Caki2 (cell line): Measurements from ENCODE around the gene LDB2. TPM values are rescaled to one million over a fixed set of nuclear protein-coding genes. Genes with fewer than 3 reads are reported as not detected.
A peak's percentile ranks its signal among the peaks of the same experiment; 100 is the strongest.
"Not testable (repeated sequence)": the region's sequence is repeated elsewhere in the genome, so short reads cannot be mapped to it uniquely, and the experiment has no call there.

Source experiments
- DNase-seq: peaks from one replicate; pipeline ENCODE4 v3.0.0-alpha.2; 2015; ENCODE audit warnings: low read depth
- in situ Hi-C: cut with HindIII; loops from 2 replicates; pipeline ENCODE4 v1.10.0; 2016; ENCODE audit warnings: low sequenced_read_pairs, low pct_unique_long_range_greater_than_20kb, mixed read lengths
- total RNA-seq: library from RNA; depleted of rRNA; stranded (reverse); fragments of >200 nt; shearing (Covaris generic); gene quantifications from 2 replicates; pipeline ENCODE4 v1.2.3, GENCODE V29; 2014; ENCODE audit warnings: low replicate concordance; rRNA removed

Gene LDB2
- not detected in 2 replicates for total RNA-seq

DNA sequence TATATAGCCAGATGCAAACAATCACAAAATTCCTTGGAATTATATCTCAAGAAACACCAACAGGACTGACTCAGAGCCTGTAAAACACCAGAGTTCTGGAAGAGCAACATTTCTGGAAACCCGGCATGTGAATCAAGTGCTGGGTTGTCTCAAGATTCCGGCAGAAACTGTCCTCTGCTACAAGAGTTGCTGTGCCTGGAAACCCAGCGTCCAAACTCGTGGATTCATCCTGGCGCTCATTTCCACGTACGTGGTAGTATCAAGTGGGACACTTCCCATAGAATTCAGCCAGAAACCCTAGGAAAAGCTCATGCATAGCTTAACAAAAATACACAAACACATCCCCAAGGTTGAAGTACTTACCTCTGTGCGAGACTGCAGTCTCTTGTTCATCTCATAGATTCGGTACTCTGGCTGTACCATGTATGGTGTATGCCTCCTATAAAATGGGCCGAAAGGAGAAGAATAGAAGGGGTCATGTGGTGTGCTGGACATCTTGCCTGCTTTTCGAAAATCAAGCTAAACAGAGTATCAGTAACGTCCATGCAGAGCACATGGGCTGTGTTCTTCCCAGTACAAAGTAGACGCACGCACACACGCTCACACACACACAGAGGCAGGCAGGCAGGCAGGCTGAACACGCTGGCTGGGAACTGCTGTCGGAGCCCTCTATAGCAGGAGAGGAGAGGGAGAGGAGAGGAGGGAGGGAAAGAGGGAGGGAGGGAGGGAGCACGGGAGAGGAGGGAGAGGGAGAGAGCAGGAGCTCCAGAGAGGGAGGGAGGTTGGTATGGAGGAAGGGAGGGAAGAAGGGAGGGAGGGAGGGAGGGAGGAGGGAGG is at the start of gene LDB2:
LDB2 (minus strand) TSS at position 655 of the 837 bp plus-strand sequence.
- in situ Hi-C loops, result no loop called here
- no peak for DNase-seq

DNA sequence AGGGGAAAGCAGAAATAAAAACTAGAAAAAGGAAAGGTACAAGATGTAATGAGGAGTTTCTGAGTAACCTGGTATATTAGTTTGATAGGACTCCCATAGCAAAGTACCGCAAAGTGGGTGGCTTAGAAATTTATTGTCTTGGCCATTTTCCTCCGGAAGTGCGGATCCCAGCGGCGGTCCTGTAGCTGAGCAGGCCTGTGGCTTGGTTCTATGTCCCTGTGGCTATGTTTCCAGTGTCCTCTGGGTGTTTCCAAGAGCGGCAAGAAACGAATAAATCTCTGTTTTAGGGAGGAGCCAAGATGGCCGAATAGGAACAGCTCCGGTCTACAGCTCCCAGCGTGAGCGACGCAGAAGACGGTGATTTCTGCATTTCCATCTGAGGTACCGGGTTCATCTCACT is 44.0 kb upstream of the LDB2 start:
- DNase-seq, result no peak
- in situ Hi-C loops, result no loop called here

DNA sequence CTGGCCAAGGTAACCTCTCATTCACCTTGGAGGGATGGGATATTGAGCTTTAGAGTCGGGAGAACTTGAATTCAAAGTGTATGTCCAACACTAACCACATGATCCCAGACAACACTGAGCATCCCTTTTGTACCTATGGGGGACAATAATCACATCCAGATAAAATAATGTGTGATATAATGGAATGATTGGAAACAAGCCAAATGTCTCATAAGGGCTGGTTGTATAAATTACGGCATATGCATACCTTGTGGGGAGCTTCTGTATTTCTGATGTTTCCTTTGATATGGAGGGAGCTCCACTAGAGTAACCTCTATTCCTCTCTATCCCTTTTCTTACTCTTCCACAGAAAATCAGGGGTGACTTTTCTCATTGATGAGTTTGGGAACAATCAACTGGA is 40.7 kb upstream of the LDB2 start:
- in situ Hi-C loops, result no loop called here
- no peak for DNase-seq

DNA sequence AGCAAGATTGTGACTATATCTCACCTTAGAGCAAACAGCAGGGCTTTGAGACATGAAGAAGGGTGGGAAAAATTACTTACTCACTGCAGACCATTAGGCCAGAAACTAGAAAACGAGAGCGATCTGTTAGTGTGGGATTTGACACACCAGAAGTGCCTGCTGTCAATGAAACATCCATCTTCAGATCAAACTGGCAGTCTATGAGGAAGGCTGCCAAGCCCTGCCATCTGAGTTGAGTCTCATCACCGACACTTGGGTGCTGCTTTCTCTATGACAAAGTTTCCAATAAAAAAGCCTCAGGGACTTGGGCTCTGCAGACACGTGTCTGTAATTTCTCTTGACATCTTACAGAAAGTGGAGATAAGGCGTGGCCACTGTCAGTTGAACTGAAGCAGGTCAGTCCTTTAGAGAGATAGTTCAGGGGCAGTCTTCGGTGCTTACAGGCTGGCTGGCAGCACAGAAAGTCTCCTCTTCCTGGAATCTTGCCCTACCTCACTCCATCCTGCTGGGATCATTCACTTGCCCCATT is 40.1 kb upstream of the LDB2 start:
- no peak for DNase-seq
- in situ Hi-C loops, result no loop called here

DNA sequence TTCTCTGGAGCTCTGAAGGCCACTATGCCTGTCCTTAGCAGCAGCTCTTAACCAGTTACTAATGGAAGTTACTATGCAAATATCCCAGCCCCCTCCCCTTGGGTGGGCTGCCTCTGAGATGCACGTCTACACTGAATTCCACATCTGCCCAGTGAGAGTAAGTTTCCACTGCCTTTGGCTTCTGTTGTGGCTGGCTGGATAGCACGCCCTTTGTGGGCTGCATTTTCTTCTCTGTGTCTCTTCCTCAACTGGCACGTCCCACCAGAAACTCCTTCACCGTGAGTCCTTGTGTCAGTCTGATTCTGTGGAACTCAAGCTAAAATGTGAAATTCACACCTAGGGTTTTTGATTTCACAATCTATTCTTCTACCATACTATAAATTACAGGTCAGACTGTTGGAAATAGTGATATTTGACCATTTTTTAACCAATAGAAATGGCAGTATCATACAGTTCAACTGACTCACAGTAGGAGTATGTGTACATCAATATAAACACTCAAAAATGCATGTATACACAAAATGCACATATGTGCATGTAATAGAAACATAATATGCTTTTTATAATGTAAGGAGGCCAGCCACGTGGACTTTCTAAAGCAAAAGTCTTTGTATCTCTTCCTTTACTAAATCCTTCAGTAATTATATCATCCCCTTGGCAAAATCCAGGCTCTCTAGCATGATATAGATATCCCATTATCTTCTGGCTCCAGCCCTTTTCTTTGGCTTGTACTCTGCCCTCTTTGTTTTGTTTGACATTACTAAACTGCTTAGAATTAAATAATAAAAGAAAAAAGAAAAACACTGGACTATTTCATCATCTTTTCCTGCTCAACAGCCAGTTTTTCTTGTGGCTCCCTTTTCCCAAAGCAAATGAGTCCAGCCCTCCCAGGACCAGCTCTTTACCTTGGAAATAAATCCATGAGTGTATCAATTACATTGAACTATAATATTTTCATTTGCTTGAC is 33.2 kb upstream of the LDB2 start:
- no peak for DNase-seq
- in situ Hi-C loops, result no loop called here

DNA sequence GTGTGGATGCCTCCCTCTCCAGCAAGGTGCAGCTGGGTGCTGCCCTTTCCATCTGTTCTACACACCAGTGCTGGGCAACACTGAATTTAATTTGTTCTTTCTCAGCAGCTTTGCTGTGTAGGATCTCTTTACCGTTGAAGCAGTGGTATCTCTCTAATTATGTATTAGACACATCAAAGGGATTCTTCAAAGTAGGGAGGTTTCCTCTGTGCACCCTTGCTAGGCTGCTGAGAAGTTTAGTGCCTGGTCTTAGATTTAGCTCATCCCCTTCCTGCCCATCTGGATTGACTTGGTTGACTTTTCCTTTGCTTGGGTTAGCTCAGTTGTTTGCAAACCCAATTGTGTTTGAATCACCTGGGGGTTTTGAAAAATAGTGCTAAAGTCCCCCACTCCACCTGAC is 27.8 kb upstream of the LDB2 start:
- DNase-seq, result no peak
- in situ Hi-C loops, result no loop called here

DNA sequence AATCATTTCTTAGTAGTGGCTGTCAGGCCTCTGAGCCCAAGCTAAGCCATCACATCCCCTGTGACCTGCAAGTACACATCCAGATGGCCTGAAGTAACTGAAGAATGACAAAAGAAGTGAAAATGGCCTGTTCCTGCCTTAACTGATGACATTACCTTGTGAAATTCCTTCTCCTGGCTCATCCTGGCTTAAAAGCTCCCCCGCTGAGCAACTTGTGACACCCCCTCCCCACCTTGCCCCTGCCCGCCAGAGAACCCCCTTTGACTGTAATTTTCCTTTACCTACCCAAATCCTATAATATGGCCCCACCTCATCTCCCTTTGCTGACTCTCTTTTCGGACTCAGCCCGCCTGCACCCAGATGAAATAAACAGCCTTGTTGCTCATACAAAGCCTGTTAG is 20.3 kb upstream of the LDB2 start:
- in situ Hi-C loops, DNase-seq: not testable (repeated sequence)

DNA sequence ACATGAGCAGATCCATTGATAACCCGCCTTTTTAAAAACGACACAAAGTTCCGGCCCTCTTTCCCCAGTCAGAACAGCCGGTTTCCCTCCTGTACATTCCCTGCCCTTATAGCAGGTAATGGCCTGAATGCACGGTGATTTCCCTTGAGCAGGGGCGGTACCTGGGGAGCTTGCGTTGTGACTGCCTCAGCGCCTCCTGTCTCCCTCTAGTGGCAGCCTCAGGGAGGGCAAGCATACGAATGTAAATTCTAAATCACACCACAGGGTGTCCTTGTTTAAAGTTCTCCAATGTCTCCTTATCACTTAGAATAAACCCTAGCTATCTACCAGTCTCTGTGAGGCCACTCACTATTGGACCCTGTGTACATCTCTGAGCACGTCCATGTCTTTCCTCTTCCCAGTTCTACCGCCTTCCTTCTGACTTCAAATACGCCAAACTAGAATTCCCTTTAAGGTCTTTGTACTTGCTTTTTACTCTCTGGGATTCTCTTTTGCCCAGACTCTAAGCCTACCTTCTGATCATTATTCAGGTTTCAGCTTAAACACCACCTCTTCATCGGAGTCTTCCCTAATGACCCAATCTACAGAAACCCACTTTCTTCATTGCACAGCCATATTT is 18.4 kb upstream of the LDB2 start:
- peak; percentile 38 for DNase-seq
- in situ Hi-C loops, result no loop called here

DNA sequence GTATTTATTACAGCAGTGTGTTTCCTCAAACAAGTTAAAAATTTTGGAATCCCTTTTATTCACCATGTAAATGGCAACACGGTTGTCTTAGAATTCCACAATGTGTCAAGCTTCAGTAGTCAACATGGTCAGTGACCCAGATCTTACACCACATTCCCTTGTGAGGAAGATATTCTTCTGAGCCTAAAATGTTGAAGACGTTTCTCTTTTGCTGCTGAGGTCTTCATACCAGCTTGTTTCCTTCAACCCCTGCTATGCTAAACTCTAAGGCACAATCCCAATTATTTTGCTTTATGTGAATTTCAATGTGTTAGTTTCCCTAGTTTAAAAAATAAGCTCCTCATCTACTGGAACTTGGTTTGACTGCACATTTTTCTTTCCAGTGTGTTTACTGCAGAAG is 17.6 kb upstream of the LDB2 start:
- in situ Hi-C loops, result no loop called here
- no peak for DNase-seq

DNA sequence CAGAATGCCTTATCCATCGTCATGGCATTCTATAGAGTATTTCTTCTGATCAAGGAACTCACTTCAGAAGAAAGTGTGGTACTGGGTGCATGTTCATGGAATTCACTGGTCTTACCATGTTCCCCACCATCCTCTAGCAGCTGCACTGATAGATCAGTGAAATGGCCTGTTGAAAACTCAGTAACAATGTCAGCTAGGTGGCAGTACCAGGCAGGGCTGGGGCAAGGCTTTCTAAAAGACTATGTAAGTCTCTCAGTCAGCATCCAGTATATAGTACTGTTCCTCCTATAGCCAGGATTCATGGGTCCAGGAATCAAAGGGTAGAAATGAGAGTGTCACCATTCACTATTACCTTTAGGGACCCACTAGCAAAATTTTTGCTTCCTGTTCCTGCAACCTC is 15.8 kb upstream of the LDB2 start:
- no peak for DNase-seq
- in situ Hi-C loops, result no loop called here

DNA sequence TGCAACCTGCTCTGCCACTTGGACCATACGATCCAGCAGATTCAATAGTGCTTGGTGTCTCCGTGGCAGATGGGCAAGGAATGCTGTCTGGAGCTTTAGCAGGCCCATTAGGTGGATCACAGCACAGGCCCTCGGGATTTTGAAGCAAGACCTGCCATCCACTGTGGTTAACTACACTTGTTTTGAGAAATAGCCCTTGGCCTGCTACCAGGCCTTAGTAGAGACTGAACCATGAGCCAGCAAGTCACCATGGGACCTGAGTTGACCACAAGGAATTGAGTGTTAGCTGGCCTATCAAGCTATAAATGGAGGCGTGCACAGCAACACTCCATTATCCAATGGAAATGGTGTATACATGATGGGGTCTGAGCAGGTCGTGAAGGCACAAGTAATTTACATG is 14.5 kb upstream of the LDB2 start:
- no peak for DNase-seq
- in situ Hi-C loops, result no loop called here

DNA sequence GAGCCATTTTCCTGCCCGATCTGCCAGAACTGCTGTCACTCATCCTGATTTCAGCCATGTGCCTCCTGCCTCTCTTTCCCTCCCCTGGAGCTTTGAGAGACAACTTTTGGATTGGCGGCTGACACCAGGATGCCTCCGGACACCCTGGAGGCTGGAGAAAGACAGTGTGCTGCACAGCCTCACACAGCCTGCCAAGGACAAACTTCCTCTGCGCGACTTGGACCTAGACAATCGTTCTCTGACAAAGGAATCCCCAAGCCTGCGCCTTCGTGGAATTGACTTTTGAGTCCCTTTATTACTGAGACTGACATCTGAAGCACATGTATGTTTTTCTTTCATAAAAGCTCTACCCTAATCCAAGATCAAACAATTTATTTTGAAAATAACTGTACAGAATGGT is 10.8 kb upstream of the LDB2 start:
- DNase-seq, result no peak
- in situ Hi-C loops, result no loop called here

DNA sequence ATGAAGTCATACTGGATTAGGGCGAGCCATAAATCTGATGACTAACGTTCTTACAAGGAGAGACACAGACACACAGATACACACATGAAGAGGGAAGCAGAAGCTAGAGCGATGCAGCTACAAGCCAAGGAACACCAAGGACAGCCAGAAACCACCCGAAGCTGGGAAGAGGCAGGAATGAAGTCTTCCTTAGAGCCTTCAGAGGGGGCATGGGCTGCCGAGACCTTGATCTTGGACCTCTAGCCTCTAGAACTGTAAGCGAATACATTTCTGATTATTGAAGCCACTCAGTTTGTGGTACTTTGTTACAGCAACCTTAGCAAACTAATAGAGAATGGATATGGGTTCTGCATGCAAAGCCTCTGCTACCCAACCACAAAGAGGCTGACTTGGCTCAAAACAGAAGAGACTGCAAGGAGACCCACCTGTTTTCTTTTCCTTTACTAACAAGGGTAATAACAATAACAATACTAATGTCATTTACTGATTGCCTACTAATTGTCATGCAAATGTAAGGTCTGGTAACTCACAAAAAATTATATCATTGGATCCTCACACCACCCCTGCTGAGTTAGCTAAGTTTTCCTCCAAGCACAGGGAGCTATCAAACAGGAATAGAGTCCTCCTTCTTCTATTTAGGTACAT is 10.1 kb upstream of the LDB2 start:
- in situ Hi-C loops, result no loop called here
- DNase-seq, result no peak

DNA sequence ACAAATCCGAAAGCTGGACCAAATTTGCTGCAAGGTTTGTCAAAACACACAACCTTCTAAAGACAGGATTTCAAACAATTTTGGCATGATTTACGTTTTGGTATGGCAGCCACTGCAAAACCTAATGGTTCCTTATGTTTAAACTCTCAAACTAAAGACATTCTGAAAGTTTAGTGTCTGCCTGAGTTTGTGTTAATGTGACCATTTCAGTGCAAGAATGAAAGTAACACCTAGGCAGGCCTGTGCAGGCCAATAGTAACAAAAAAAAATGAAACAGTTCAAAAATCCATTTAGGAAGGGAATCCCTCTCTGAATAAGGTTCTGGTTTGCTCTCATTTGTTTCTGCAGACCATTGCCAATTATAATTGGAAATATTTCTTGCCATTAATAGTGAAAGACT is 1.9 kb upstream of the LDB2 start:
- in situ Hi-C loops, result no loop called here
- DNase-seq, result no peak

DNA sequence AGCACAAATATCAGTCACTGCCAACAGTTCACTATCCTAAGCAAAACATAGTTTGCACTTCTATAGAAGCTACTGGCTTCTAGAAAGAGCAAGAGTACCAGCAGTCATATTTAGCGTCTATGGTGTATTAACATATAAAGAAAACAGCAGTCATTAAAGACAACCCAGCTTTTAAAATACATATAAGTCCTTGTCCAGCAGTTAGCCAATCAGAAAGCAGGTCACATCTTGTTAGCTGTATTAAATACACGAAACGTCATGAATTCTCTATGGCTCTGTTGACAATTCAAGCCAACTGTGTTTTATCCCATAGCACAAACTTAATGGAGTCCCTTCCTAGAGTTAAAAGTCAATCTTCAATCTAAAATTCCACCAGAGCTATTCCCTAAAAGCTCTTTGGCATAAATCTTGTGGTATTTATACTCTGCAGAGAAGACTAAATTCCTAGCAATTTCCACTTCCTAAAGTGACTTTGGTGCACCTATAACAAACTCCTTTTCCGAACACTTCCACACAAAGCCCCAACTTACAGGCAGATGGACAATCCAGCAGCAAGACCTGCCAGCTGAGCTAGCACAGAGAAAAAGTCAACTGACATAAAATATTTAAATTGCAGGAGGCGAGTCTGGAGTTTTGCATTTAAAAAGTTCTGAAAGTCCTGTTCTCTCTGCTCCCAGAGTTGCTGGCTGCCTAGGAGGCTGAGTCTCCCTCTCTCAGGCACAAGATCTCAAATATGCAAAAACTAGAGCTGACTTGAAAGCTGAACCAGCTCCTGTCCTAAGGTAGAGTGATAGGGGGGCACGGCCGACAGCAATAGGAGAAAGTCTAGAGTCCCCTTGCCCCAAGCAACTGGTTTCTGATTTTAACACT is 1.3 kb downstream of the LDB2 start:
- no peak for DNase-seq
- in situ Hi-C loops, result no loop called here

DNA sequence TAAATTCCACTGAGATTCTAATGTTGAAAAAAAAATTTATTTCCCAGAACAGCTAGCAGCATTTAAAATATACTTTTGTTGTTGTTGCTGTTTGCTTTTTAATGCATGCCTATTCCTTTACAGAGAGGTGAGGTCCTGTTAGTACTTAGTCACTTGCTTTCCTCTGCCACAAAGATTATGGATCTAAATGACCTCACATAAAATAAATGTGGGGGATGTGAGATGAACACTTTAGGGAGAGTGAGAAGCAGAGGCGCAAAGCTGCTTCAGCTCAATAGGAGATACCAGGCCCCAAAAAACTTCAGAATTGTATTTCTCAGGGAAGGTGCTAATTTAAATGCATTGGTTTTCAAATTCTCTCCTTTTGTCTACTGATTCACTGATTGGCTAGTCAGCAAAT is 4.0 kb downstream of the LDB2 start:
- in situ Hi-C loops, result no loop called here

DNA sequence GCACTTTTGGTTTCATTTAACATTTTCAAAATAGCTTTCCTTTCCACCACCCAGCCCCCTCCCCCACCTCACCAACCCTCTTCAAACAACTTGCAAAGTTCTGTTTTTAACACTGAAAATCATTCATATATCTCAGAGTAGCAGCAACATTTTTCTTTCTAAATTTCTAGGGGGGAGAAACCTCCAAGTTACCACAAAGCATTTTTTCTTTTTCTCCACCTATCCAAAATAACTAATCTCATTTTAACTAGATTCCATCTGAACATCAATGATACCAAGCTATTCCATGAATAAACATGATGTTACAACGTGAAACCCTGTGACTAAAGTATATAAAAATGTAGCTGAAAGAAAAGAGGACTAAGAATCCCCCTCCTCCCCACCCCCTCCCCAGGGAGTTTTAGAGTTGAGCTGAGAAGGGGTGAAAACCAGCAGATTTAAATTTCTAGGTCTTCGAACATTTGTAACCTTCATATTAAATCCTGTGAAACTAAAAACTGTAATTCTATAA is 5.2 kb downstream of the LDB2 start:
- in situ Hi-C loops, result no loop called here
- no peak for DNase-seq

More for the DNA sequence above, 4.0 kb downstream of the LDB2 start:
- DNase-seq, result no peak
